H1 (cell line): ENCODE measurements around the gene MACROD2. TPM values are rescaled to one million over a fixed set of nuclear protein-coding genes. Genes with fewer than 3 reads are reported as not detected.

Experiments
- CTCF ChIA-PET: fragments of 300-600 bp; sonication (Branson Sonifier 250); formaldehyde crosslinking; loops from one replicate; lab custom pipeline; 2021; ENCODE audit not compliant: partially characterized antibody; lab: Charles Lee
- POLR2A ChIA-PET: fragments of 300-600 bp; sonication (Branson Sonifier 250); formaldehyde crosslinking; loops from one replicate; lab custom pipeline; 2021; ENCODE audit warnings: inconsistent platforms; ENCODE audit not compliant: partially characterized antibody; lab: Charles Lee
- DNase-seq, 2 experiments: peaks; one replicate each; pipeline versions ENCODE4 v3.0.0 to v3.0.0-alpha.2; 2010 to 2022; ENCODE audit warnings: low spot score in 2 of 2, low read depth in 1 of 2, mixed read lengths in 1 of 2
- FAIRE-seq: peaks from 2 replicates; lab custom pipeline; 2011; peaks lifted over from hg19 to GRCh38; lab: Jason Lieb, UNC
- H2AFZ ChIP-seq: 2 replicates; pipeline ENCODE4 v1.8.1; 2012; ENCODE audit warnings: low read length, inconsistent platforms
- H2AK5ac ChIP-seq: 2 replicates; pipeline ENCODE4 v1.6.1; 2013; ENCODE audit warnings: low read depth, low read length
- H2BK120ac ChIP-seq: replicated peaks from 2 replicates; pipeline ENCODE3; 2013; ENCODE audit warnings: low read depth, low read length, inconsistent platforms
- H2BK12ac ChIP-seq: 2 replicates; pipeline ENCODE4 v1.6.1; 2013; ENCODE audit warnings: low read depth, low read length
- H2BK15ac ChIP-seq: 2 replicates; pipeline ENCODE4 v1.6.1; 2013; ENCODE audit warnings: low read length
- H2BK20ac ChIP-seq: 2 replicates; pipeline ENCODE4 v1.6.1; 2013; ENCODE audit warnings: low read length
- H2BK5ac ChIP-seq: 2 replicates; pipeline ENCODE4 v1.6.1; 2013; ENCODE audit warnings: low read depth, low read length
- H3K14ac ChIP-seq: 2 replicates; pipeline ENCODE4 v1.6.1; 2013; ENCODE audit warnings: inconsistent platforms; ENCODE audit not compliant: insufficient read length
- H3K18ac ChIP-seq: 2 replicates; pipeline ENCODE4 v1.6.1; 2013; ENCODE audit warnings: low read length; ENCODE audit errors: extremely low read depth
- H3K23ac ChIP-seq: 2 replicates; pipeline ENCODE4 v1.6.1; 2013; ENCODE audit warnings: inconsistent platforms; ENCODE audit not compliant: insufficient read length
- H3K23me2 ChIP-seq: 2 replicates; pipeline ENCODE4 v1.6.1; 2013; ENCODE audit warnings: low read depth, low read length
- H3K27ac ChIP-seq: 2 replicates; pipeline ENCODE4 v1.6.1; 2011; ENCODE audit warnings: low read depth, low read length, inconsistent platforms
- H3K27me3 ChIP-seq, 4 experiments: replicated peaks in 1 of 4; 1 replicate in 1 of 4; 2 replicates in 3 of 4; pipeline versions ENCODE4 v1.6.1 to v1.8.1; 2011 to 2013; ENCODE audit warnings: low read length in 3 of 4, mild to moderate bottlenecking in 3 of 4, inconsistent platforms in 2 of 4, mixed read lengths in 2 of 4, moderate library complexity in 1 of 4; ENCODE audit not compliant: control insufficient read depth in 3 of 4, insufficient read depth in 3 of 4; ENCODE audit errors: extremely low read depth in 1 of 4
- H3K36me3 ChIP-seq, 4 experiments: 2 replicates each; pipeline versions ENCODE4 v1.6.1 to v1.8.1; 2011 to 2013; ENCODE audit warnings: mild to moderate bottlenecking in 4 of 4, low read length in 3 of 4, moderate library complexity in 2 of 4, control low read depth in 1 of 4, inconsistent platforms in 1 of 4; ENCODE audit not compliant: insufficient read depth in 4 of 4, control insufficient read depth in 2 of 4
- H3K4ac ChIP-seq: replicated peaks from 2 replicates; pipeline ENCODE3; 2013; ENCODE audit warnings: low read length, low read depth, mixed read lengths, inconsistent platforms; ENCODE audit not compliant: insufficient read length
- H3K4me1 ChIP-seq, 4 experiments: replicated peaks in 1 of 4; 1 replicate in 1 of 4; 2 replicates in 3 of 4; pipeline versions ENCODE4 v1.6.1 to v1.8.1; 2011 to 2013; ENCODE audit warnings: low read length in 3 of 4, inconsistent platforms in 2 of 4, mixed read lengths in 1 of 4; ENCODE audit not compliant: insufficient read depth in 4 of 4, control insufficient read depth in 3 of 4
- H3K4me2 ChIP-seq, 2 experiments: 2 replicates each; pipeline versions ENCODE4 v1.6.1 to v1.8.1; 2011 to 2013; ENCODE audit warnings: low read depth in 2 of 2, low read length in 2 of 2, control low read depth in 1 of 2, inconsistent platforms in 1 of 2, mild to moderate bottlenecking in 1 of 2; ENCODE audit not compliant: insufficient read depth in 1 of 2
- H3K4me3 ChIP-seq, 4 experiments: fragments of 200-600, 300-600 bp in 1 of 4; sonication (generic), shearing (Covaris generic), sonication (Bioruptor Twin) in 1 of 4; 2 replicates each; pipeline versions ENCODE4 v1.5.1 to v1.8.1; 2011 to 2016; ENCODE audit warnings: low read length in 4 of 4, low read depth in 3 of 4, control low read depth in 2 of 4, inconsistent platforms in 2 of 4, mild to moderate bottlenecking in 2 of 4, mixed read lengths in 1 of 4, moderate library complexity in 1 of 4; ENCODE audit not compliant: insufficient read depth in 2 of 4; ENCODE audit errors: extremely low read depth in 1 of 4
- H3K56ac ChIP-seq: replicated peaks from 2 replicates; pipeline ENCODE3; 2013; ENCODE audit warnings: low read depth, mild to moderate bottlenecking, mixed read lengths, low read length, inconsistent platforms; ENCODE audit not compliant: insufficient read length
- H3K79me1 ChIP-seq: 2 replicates; pipeline ENCODE4 v1.6.1; 2013; ENCODE audit warnings: low read depth, low read length, control low read depth
- H3K79me2 ChIP-seq, 2 experiments: 2 replicates each; pipeline versions ENCODE4 v1.6.1 to v1.8.1; 2012 to 2013; ENCODE audit warnings: low read length in 2 of 2, mild to moderate bottlenecking in 2 of 2, inconsistent platforms in 1 of 2; ENCODE audit not compliant: insufficient read depth in 2 of 2, control insufficient read depth in 1 of 2
- H3K9ac ChIP-seq, 4 experiments: replicated peaks in 1 of 4; 1 replicate in 1 of 4; 2 replicates in 3 of 4; pipeline versions ENCODE4 v1.6.1 to v1.8.1; 2011 to 2013; ENCODE audit warnings: low read depth in 3 of 4, low read length in 3 of 4, control low read depth in 2 of 4, mild to moderate bottlenecking in 2 of 4, moderate library complexity in 2 of 4, inconsistent platforms in 1 of 4; ENCODE audit errors: extremely low read depth in 1 of 4
- H3K9me3 ChIP-seq, 2 experiments: 2 replicates each; pipeline versions ENCODE4 v1.6.1 to v1.8.1; 2012 to 2013; ENCODE audit warnings: mild to moderate bottlenecking in 2 of 2, moderate library complexity in 2 of 2, control low read depth in 1 of 2, inconsistent platforms in 1 of 2, low read depth in 1 of 2, low read length in 1 of 2, mixed read lengths in 1 of 2; ENCODE audit not compliant: insufficient read depth in 2 of 2
- H4K20me1 ChIP-seq, 2 experiments: replicated peaks in 1 of 2; 2 replicates each; pipeline versions ENCODE3 to v1.8.1; 2011 to 2013; ENCODE audit warnings: inconsistent platforms in 2 of 2, low read length in 2 of 2, mild to moderate bottlenecking in 1 of 2; ENCODE audit not compliant: insufficient read depth in 2 of 2, control insufficient read depth in 1 of 2
- H4K5ac ChIP-seq: 2 replicates; pipeline ENCODE4 v1.6.1; 2013; ENCODE audit warnings: low read length, low read depth, mixed read lengths, inconsistent platforms; ENCODE audit not compliant: insufficient read length
- H4K8ac ChIP-seq: 2 replicates; pipeline ENCODE4 v1.8.0; 2013; ENCODE audit warnings: mild to moderate bottlenecking, moderate library complexity, low read length, inconsistent platforms; ENCODE audit not compliant: insufficient read depth; ENCODE audit errors: extremely low read depth
- H4K91ac ChIP-seq: replicated peaks from 2 replicates; pipeline ENCODE3; 2013; ENCODE audit warnings: low read length, mixed read lengths, inconsistent platforms; ENCODE audit not compliant: insufficient read length
- BRCA1 ChIP-seq: IDR thresholded peaks from 2 replicates; pipeline ENCODE4 v1.6.1; 2012; ENCODE audit warnings: low read depth, low read length, improper control_type of control experiment
- SP4 ChIP-seq: IDR thresholded peaks from 2 replicates; pipeline ENCODE4 v1.6.1; 2012; ENCODE audit warnings: low read length, inconsistent platforms
- TAF7 ChIP-seq: optimal IDR thresholded peaks from 2 replicates; pipeline ENCODE3; 2011; ENCODE audit warnings: low read depth, mild to moderate bottlenecking, inconsistent platforms, low read length, moderate library complexity, borderline replicate concordance
- WGBS, 2 experiments: shearing (Covaris generic) in 1 of 2; methylation state at CpG; one replicate each; pipeline versions ENCODE4 v1.1.6 to v1.1.7; 2013 to 2015; ENCODE audit warnings: low lambda C conversion rate in 2 of 2, mixed read lengths in 2 of 2, inconsistent platforms in 1 of 2, low coverage in 1 of 2, missing lambda C conversion rate in 1 of 2; ENCODE audit not compliant: insufficient replicate concordance in 2 of 2, insufficient coverage in 1 of 2, insufficient read length in 1 of 2; ENCODE audit errors: extremely low coverage in 1 of 2, missing lambda C conversion rate in 1 of 2; 5-methylcytosine and 5-hydroxymethylcytosine counted together
- polyA plus RNA-seq, 7 experiments: library from polyadenylated mRNA; depleted of rRNA in 3 of 7; stranded (reverse) in 5 of 7; unstranded in 2 of 7; fragments of >200 nt in 5 of 7; fragments of 200-250 nt in 2 of 7; gene quantifications; 1 replicate in 5 of 7; 2 replicates in 1 of 7; 4 replicates in 1 of 7; pipeline versions ENCODE4 v1.2.1 to v1.2.3, GENCODE V29; 2011 to 2013; ENCODE audit warnings: missing spikeins in 2 of 7, mixed read lengths in 2 of 7
- total RNA-seq: library from RNA; stranded (reverse); fragmentation: NEBNext Ultra II Directional; extraction: Animal tissue kit (Norgen Biotek cat#: 25700); gene quantifications from 2 replicates; pipeline ENCODE4 v1.2.1, GENCODE V29; 2021

Gene MACROD2
- total and polyA plus RNA-seq, 2 of the 8 experiments (the other 6 are each of a cell fraction or from before 2014, with no cell fraction given): 0.70 to 3.9 TPM

DNA sequence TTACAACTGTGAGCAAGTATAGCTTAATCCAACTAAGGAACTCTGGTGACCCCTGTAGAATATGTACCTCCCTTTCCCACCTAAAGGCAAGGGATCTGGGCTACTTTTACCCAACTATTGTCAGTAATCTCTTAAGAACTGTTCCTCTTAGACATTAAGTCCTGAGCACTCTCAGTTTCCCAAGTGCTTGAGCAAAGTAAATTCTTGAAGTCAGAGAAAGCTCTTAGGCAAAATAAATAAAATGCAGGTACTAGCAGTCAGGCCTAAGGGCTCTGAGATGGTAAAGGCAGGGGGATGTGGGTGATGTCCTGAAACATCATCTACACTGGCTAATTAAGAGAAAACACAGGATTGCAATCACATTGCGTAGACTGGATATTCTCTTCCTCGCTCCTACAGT lies 788.5 kb downstream of the MACROD2 start:
- Histone ChIP-seq H3K36me3 (no peaks in the 10 kb centered on the region), H3K4me3 (no peak overlapping the region), H4K8ac (no peak overlapping the region), H2AK5ac (no peak overlapping the region), H4K91ac (no peak overlapping the region), H2BK120ac (no peak overlapping the region), H2BK20ac (no peak overlapping the region), H3K9ac (no peak overlapping the region), H3K79me2 (no peaks in the 10 kb centered on the region), H3K4ac (no peak overlapping the region), H2BK12ac (peak overlapping the region; percentile 10; the same call in 1 of the 2 replicates), H3K27me3 (no peaks in the 10 kb centered on the region), H2AFZ (0 out of 2 replicates have a peak overlapping the region, but pooled peaks have one; percentile 63), H4K20me1 (no peaks in the 10 kb centered on the region), H3K9me3 (no peaks in the 10 kb centered on the region), H3K27ac (no peak overlapping the region), H3K23ac (no peak overlapping the region), H2BK5ac (peak overlapping the region; percentile 26; the same call in 1 of the 2 replicates), H3K79me1 (no peaks in the 10 kb centered on the region), H3K18ac (no peak overlapping the region), H3K4me1 (peaks cover 0 to 6% (median 0%) of the 10 kb centered on the region in 4 experiments; a peak in 2 of 7 replicates), H2BK15ac (0 out of 2 replicates have a peak overlapping the region, but pooled peaks have one; percentile 49), H3K56ac (no peak overlapping the region), H4K5ac (no peak overlapping the region), H3K23me2 (no peaks in the 10 kb centered on the region), H3K4me2 (no peak overlapping the region), H3K14ac (no peak overlapping the region)
- DNase-seq (no peak), FAIRE-seq (no peak)
- CTCF ChIA-PET: no interaction called here
- POLR2A ChIA-PET: no interaction called here
- 91% methylated on average over 2 of the region's 2 CpGs; no CpG with 5 or more reads in 1 of the 2 experiments for WGBS, 2 experiments
- no peak for TF ChIP-seq SP4
- no peak for TF ChIP-seq TAF7
- no peak for TF ChIP-seq BRCA1
